CD4-positive, CD25-positive, alpha-beta regulatory T cell (primary cell): ENCODE measurements around the gene DMGDH. TPM values are rescaled to one million over a fixed set of nuclear protein-coding genes. Genes with fewer than 3 reads are reported as not detected.

Experiments
- ATAC-seq, 2 donors: fragments of 150-1000 bp; cut with Tn5 transposase; one replicate each; pipeline ENCODE4 v1.10.0; 2021; ENCODE audit warnings: low read depth in 2 of 2, moderate number of reproducible peaks in 2 of 2, moderate library complexity in 1 of 2
- DNase-seq, 3 donors: peaks; one replicate each; pipeline versions ENCODE4 v3.0.0 to v3.0.0-alpha.2; 2012 to 2022; ENCODE audit warnings: mixed read lengths in 1 of 3
- H3K27ac ChIP-seq: one replicate; pipeline ENCODE4 v1.7.0; 2013; ENCODE audit warnings: mild to moderate bottlenecking, low read length; ENCODE audit not compliant: insufficient read depth, poor library complexity, severe bottlenecking
- H3K27me3 ChIP-seq: one replicate; pipeline ENCODE4 v1.7.0; 2013; ENCODE audit warnings: low read length; ENCODE audit not compliant: control insufficient read depth, insufficient read depth
- H3K36me3 ChIP-seq: one replicate; pipeline ENCODE4 v1.7.0; 2013; ENCODE audit warnings: mild to moderate bottlenecking, low read length, moderate library complexity; ENCODE audit not compliant: control insufficient read depth, insufficient read depth
- H3K4me1 ChIP-seq: 2 replicates; pipeline ENCODE4 v1.7.0; 2013; ENCODE audit warnings: mild to moderate bottlenecking, low read length; ENCODE audit not compliant: insufficient read depth, control insufficient read depth, poor library complexity, severe bottlenecking
- H3K4me3 ChIP-seq: one replicate; pipeline ENCODE4 v1.7.0; 2013; ENCODE audit warnings: low read depth, mild to moderate bottlenecking, low read length, moderate library complexity
- H3K9me3 ChIP-seq, 2 experiments: 1 replicate in 1 of 2; 2 replicates in 1 of 2; pipeline ENCODE4 v1.7.0; 2013; ENCODE audit warnings: low read length in 2 of 2, mild to moderate bottlenecking in 1 of 2, moderate library complexity in 1 of 2; ENCODE audit not compliant: control insufficient read depth in 2 of 2
- H3K27ac Mint-ChIP-seq, 3 donors: one replicate each; pipeline ENCODE4 v1.8.0; 2020 to 2022; ENCODE audit warnings: mild to moderate bottlenecking in 3 of 3, mixed read lengths in 3 of 3, moderate library complexity in 2 of 3
- H3K27me3 Mint-ChIP-seq: one replicate; pipeline ENCODE4 v1.8.0; 2022; ENCODE audit warnings: mild to moderate bottlenecking, mixed read lengths
- H3K36me3 Mint-ChIP-seq: one replicate; pipeline ENCODE4 v1.8.0; 2020; ENCODE audit warnings: mixed read lengths
- H3K4me1 Mint-ChIP-seq, 4 donors: one replicate each; pipeline ENCODE4 v1.8.0; 2020 to 2022; ENCODE audit warnings: mixed read lengths in 4 of 4, mild to moderate bottlenecking in 1 of 4
- H3K4me3 Mint-ChIP-seq, 4 donors: one replicate each; pipeline ENCODE4 v1.8.0; 2020 to 2022; ENCODE audit warnings: mild to moderate bottlenecking in 4 of 4, mixed read lengths in 4 of 4, moderate library complexity in 3 of 4
- H3K9me3 Mint-ChIP-seq, 7 donors: one replicate each; pipeline ENCODE4 v1.8.0; 2020 to 2022; ENCODE audit warnings: mixed read lengths in 7 of 7, mild to moderate bottlenecking in 3 of 7, moderate library complexity in 2 of 7
- polyA plus RNA-seq, 4 donors: library from polyadenylated mRNA; unstranded; fragments of 300-500 nt; fragmentation: Illumina TruSeq; gene quantifications; one replicate each; pipeline ENCODE4 v1.2.3, GENCODE V29; 2021
- total RNA-seq: library from RNA; stranded (reverse); gene quantifications from one replicate; pipeline ENCODE4 v1.2.3, GENCODE V29; 2022

The DMGDH gene
- total and polyA plus RNA-seq, 5 donors from 2014 or later, result 0.33 to 1.8 (median 0.80) TPM

DNA sequence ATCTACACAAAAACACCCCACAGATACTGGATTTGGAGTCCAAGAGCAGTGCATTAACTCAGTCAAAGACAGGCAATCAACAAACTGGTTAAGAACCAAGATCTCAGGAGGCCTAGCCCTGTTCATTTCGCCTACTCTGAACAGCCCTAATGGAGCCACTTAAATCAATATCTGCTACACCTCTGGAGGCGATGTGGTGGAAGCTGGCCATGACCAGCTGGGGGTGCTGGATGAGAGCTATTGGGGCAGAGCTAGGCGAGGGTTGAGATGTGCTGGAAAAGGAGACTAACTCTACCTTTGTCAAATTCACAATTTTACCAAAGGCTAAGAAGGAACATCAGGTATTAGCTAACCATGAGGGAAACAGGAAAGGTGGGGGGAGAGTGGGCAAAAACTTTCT, 61.1 kb downstream of the DMGDH start:
- ATAC-seq (no peak), DNase-seq (no peak)
- Histone ChIP-seq H3K4me1 (no peaks in the 10 kb centered on the region), H3K36me3 (no peaks in the 10 kb centered on the region), H3K4me3 (no peak overlapping the region), H3K27me3 (peaks cover 12% of the 10 kb centered on the region), H3K27ac (no peak overlapping the region), H3K9me3 (peaks cover 0 to 4% of the 10 kb centered on the region in 2 experiments)
- Mint-ChIP-seq H3K4me1 (no peaks in the 10 kb centered on the region), H3K4me3 (no peak overlapping the region), H3K9me3 (peaks cover 0 to 8% (median 4%) of the 10 kb centered on the region in 7 donors), H3K27me3 (peaks cover 53% of the 10 kb centered on the region), H3K27ac (no peak overlapping the region), H3K36me3 (no peaks in the 10 kb centered on the region)

- Histone ChIP-seq H3K4me1 (no peaks in the 10 kb centered on the region), H3K36me3 (no peaks in the 10 kb centered on the region), H3K27ac (no peak overlapping the region), H3K4me3 (no peak overlapping the region), H3K9me3 (no peaks in the 10 kb centered on the region), H3K27me3 (peaks cover 16% of the 10 kb centered on the region)
- Mint-ChIP-seq H3K36me3 (no peaks in the 10 kb centered on the region), H3K4me1 (no peaks in the 10 kb centered on the region), H3K27ac (no peak overlapping the region), H3K4me3 (no peak overlapping the region), H3K9me3 (peaks cover 0 to 5% (median under 1%) of the 10 kb centered on the region in 7 donors), H3K27me3 (peaks cover 53% of the 10 kb centered on the region)
- no peak for DNase-seq
- ATAC-seq, result no peak
These were observed 61.6 kb downstream of the DMGDH start for GRCh38 chr5:79007872-79008271.

DNA sequence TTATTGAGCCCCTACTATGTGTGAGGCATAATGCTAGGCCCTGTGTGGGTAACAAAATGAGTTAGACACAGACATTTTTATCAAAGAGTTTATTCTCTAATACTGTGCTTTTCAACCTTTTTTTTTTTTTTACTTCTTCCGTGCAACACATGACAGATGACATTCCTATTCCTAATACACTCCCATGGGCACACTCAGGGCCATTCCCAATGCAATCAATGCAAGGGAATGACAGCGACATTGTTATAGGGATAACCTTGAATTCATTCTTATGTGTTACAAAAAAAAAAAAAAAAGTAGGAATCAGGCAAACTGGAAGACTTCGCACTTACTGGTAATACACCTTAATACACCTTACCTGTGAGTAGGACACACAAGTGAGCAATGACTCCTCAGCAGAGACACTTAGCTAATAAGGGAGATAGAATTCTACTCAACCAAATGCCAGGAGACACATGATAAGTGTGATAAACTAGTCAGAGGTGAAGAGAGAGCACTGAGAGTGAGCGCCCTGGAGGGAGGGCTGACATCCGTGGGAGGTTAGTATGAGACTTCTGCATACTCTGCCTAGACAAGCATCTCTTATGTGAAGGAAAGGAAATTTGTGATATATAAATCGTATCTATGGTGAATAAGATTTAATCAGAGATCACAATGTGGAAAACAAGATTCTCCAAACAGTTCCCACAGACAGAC, 63.4 kb downstream of the DMGDH start:
- Histone ChIP-seq H3K9me3 (no peaks in the 10 kb centered on the region), H3K4me3 (no peak overlapping the region), H3K27ac (no peak overlapping the region), H3K27me3 (peaks cover 22% of the 10 kb centered on the region), H3K4me1 (no peaks in the 10 kb centered on the region), H3K36me3 (no peaks in the 10 kb centered on the region)
- no peak for DNase-seq
- no peak for ATAC-seq
- H3K27ac Mint-ChIP-seq, result no peak overlapping the region
- no peaks in the 10 kb centered on the region for H3K4me1 Mint-ChIP-seq
- H3K4me3 Mint-ChIP-seq, result no peak overlapping the region
- no peaks in the 10 kb centered on the region for H3K36me3 Mint-ChIP-seq
- peaks cover 57% of the 10 kb centered on the region for H3K27me3 Mint-ChIP-seq
- peaks cover 0 to 3% (median 0%) of the 10 kb centered on the region in 7 donors for H3K9me3 Mint-ChIP-seq

DNA sequence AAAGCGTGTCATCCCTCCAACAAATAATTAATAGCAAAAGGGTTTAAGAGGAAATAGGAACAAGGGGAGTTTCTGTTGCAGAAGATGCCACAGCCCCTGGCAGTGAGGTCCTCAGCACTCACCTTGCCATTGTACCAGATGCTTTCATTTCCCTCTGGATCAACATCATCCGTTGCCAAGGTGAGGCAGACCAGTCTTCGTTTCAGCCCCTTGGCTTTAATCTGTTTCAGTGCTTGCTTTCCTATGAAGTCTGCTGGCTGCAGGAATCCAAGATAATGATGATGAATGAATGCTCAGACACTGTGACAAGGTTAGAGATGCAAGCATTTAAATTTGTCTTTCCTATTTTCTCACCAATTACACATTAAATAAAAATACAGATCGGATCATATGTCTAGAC, 64.3 kb downstream of the DMGDH start:
- Histone ChIP-seq H3K4me1 (no peaks in the 10 kb centered on the region), H3K27ac (no peak overlapping the region), H3K9me3 (no peaks in the 10 kb centered on the region), H3K36me3 (no peaks in the 10 kb centered on the region), H3K4me3 (no peak overlapping the region), H3K27me3 (peaks cover 22% of the 10 kb centered on the region)
- DNase-seq (no peak), ATAC-seq (no peak)
- Mint-ChIP-seq H3K9me3 (peaks cover 0 to 3% (median 0%) of the 10 kb centered on the region in 7 donors), H3K4me3 (no peak overlapping the region), H3K4me1 (no peaks in the 10 kb centered on the region), H3K27ac (no peak overlapping the region), H3K27me3 (peaks cover 54% of the 10 kb centered on the region), H3K36me3 (no peaks in the 10 kb centered on the region)

DNA sequence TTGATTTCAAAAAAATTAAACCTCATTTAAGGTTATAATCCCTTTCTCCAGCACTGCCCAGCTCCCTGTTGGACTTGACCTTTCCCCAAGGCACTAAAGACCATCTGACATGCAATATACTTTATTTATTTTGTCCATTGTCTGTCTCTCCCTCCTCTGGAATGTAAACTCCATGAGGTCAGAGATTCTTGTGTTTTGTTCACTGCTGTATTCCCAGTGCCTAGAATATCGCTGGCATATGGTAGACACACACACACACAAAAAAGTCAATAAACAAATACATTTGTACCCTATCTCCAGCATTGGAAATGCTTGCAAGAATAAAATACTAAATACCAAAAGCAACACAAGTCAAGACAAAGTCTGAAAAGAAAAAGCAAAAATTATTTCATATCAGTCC, 67.1 kb downstream of the DMGDH start:
- H3K9me3 Mint-ChIP-seq, result peaks cover 0 to 4% (median 0%) of the 10 kb centered on the region in 7 donors
- peaks cover 71% of the 10 kb centered on the region for H3K27me3 Mint-ChIP-seq
- no peak overlapping the region for H3K27ac Mint-ChIP-seq
- Histone ChIP-seq H3K27ac (no peak overlapping the region), H3K27me3 (peaks cover 29% of the 10 kb centered on the region), H3K9me3 (no peaks in the 10 kb centered on the region), H3K4me1 (no peaks in the 10 kb centered on the region), H3K4me3 (no peak overlapping the region), H3K36me3 (no peaks in the 10 kb centered on the region)
- DNase-seq (no peak), ATAC-seq (no peak)
- H3K36me3 Mint-ChIP-seq, result no peaks in the 10 kb centered on the region
- no peaks in the 10 kb centered on the region for H3K4me1 Mint-ChIP-seq
- no peak overlapping the region for H3K4me3 Mint-ChIP-seq

GRCh38 chr5:79001471-79001870, 68.0 kb downstream of the DMGDH start:
- peak overlapping the region in 1 of 3 donors; percentile 10 for H3K27ac Mint-ChIP-seq
- no peak overlapping the region for H3K4me3 Mint-ChIP-seq

GRCh38 chr5:78997090-78997489, 72.4 kb downstream of the DMGDH start:
- ATAC-seq (no peak), DNase-seq (no peak)
- Histone ChIP-seq H3K4me3 (no peak overlapping the region), H3K36me3 (no peaks in the 10 kb centered on the region), H3K9me3 (no peaks in the 10 kb centered on the region), H3K4me1 (no peaks in the 10 kb centered on the region), H3K27me3 (peaks cover 17% of the 10 kb centered on the region), H3K27ac (no peak overlapping the region)
- H3K27me3 Mint-ChIP-seq, result peaks cover 41% of the 10 kb centered on the region
- H3K36me3 Mint-ChIP-seq, result no peaks in the 10 kb centered on the region
- peaks cover 0 to 5% (median 2%) of the 10 kb centered on the region in 7 donors for H3K9me3 Mint-ChIP-seq
- H3K4me1 Mint-ChIP-seq, result peaks cover 0 to 12% (median 6%) of the 10 kb centered on the region in 4 donors
- H3K27ac Mint-ChIP-seq, result no peak overlapping the region
- H3K4me3 Mint-ChIP-seq, result no peak overlapping the region

More at GRCh38 chr5:79001471-79001870, 68.0 kb downstream of the DMGDH start:
- Histone ChIP-seq H3K4me3 (no peak overlapping the region), H3K27me3 (peaks cover 31% of the 10 kb centered on the region), H3K27ac (no peak overlapping the region), H3K9me3 (no peaks in the 10 kb centered on the region), H3K36me3 (no peaks in the 10 kb centered on the region), H3K4me1 (no peaks in the 10 kb centered on the region)
- peaks cover 62% of the 10 kb centered on the region for H3K27me3 Mint-ChIP-seq
- H3K36me3 Mint-ChIP-seq, result no peaks in the 10 kb centered on the region
- no peaks in the 10 kb centered on the region for H3K4me1 Mint-ChIP-seq
- peaks cover 0 to 4% (median 0%) of the 10 kb centered on the region in 7 donors for H3K9me3 Mint-ChIP-seq
- ATAC-seq (no peak), DNase-seq (no peak)

DNA sequence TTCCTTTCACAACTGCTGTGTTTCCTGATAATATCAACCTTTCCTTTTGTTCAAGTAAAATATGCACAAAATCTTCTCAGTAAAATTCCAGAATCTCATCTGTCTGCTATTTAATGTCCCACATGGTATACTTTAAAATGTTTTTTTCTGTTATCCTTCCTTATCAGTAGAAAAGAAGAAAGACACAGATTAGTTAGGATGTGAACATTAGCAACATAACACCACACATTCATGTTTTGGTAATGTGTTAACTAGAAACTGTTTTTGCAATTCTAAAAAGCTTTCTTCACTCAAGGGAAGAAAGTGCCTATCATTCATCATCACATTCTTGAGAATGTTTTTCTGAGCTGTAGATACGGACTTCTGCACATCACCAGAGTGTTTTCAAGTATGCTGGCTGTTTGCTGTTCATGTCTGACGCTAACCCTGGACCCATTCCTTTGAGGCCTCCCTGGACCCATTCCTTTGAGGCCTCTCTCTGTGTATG, 73.9 kb downstream of the DMGDH start:
- Histone ChIP-seq H3K9me3 (no peaks in the 10 kb centered on the region), H3K4me3 (no peak overlapping the region), H3K4me1 (no peaks in the 10 kb centered on the region), H3K27ac (no peak overlapping the region), H3K27me3 (peaks cover 15% of the 10 kb centered on the region), H3K36me3 (no peaks in the 10 kb centered on the region)
- Mint-ChIP-seq H3K27me3 (peaks cover 40% of the 10 kb centered on the region), H3K4me1 (peaks cover 0 to 12% (median 6%) of the 10 kb centered on the region in 4 donors), H3K36me3 (no peaks in the 10 kb centered on the region), H3K27ac (no peak overlapping the region), H3K9me3 (peaks cover 0 to 5% (median 2%) of the 10 kb centered on the region in 7 donors), H3K4me3 (no peak overlapping the region)
- no peak for ATAC-seq
- no peak for DNase-seq
